GM19023 (cell line): ENCODE results near the gene TRAK2.
"Not testable (repeated sequence)": the region's sequence is repeated elsewhere in the genome, so short reads cannot be mapped to it uniquely, and the experiment has no call there.

Source experiments
- ATAC-seq: cut with Tn5 transposase; IDR thresholded peaks from one replicate; pipeline ENCODE4 v1.9.1; 2021; ENCODE audit warnings: mild to moderate bottlenecking, moderate library complexity; ENCODE audit not compliant: unreplicated experiment

The TRAK2 gene

DNA sequence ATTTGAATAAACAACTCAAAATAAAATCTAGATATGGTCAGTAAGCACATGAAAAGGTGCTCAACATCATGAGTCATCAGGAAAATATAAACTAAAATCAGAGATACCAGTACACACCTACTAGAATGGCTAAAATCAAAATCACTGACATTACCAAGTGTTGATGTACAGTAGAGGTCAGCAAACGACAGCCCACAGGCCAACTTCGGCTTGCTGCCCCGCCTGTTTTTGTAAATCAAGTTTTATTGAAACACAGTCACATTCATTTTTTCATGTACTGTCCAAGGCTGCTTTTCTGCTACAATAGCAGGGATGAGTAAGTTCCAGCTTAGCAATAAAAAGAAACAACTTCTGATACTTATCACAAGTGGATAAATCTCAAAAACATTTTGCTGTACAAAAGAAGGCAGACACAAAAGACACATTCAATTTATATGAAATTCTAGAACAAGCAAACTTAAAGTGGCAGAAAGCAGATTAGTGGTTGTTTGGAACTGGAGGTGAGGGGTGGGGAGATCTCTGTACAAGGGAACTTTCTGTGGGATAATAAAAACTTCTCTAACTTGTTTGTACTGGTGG lies 32.1 kb downstream of the TRAK2 start:
- no peak for ATAC-seq

- no peak for ATAC-seq
These were observed 36.1 kb downstream of the TRAK2 start for GRCh38 chr2:201415149-201415548.

- no peak for ATAC-seq
These were observed 36.9 kb downstream of the TRAK2 start for GRCh38 chr2:201414099-201415023.

- ATAC-seq: no peak
These were observed 37.7 kb downstream of the TRAK2 start for GRCh38 chr2:201413552-201413951.

GRCh38 chr2:201413143-201413542 lies 38.1 kb downstream of the TRAK2 start:
- ATAC-seq: no peak

DNA sequence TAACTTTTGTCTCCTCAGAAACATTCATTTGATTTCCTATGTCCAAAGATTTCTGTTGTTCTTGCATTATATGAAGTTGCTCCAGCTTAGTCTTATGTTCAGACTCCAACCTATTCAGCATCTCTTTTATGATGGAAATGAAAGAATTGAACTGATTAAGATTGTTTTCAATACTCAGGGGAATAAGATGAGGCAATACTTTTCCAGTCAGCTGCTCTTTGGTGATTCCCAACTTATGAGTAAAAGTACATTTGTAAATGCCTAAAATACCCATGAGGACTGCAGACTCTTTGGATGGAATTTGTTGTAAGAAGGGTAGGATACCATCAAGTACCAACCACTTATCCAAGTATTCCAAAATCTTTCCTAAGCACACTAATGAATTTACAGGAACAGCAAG lies 39.8 kb downstream of the TRAK2 start:
- ATAC-seq: no peak

DNA sequence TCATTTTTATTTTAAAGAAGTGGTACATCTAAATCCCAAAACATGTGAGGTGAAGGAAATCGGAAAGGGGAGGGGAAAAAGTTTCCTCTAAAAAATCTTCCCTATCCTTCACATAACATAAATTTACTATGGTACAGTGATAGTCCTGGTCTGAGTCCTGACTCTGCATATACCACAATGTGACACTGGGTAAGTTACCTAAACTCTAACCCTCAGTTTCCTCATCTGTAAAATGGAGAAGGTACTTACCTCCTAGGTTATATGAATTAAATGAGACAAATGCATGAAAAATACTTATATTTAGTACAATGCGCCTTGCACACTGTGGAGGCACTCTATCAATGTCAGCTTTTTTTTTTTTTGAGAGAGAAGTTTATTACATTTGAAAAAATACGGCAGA lies 42.3 kb downstream of the TRAK2 start:
- no peak for ATAC-seq

- no peak for ATAC-seq
These were observed 44.0 kb downstream of the TRAK2 start for GRCh38 chr2:201407265-201407664.

DNA sequence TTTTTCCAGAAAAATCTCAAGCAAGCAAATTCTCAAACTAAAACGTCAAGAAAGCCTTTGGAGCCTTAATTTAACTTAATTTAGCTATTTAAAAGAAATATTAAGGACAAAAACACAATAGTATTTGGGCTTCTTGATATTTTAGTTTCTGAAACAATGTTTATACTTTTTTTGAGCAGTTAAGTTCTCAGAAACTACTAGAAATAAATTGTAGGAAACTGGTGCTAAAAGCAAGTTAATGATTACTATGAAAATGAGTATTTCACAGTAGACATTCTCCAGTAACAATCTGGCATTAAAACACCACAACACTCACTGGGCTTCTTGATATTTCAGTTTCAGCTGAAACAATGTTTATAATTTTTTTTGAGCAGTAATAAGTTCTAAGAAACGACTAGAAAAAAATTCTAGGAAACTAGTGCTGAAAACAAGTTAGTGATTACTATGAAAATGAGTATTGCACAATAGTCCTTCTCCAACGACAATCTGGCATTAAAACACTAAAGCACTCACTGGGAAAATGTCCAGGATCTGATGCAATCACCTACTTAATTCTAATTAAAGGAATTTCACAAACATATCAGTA lies 45.1 kb downstream of the TRAK2 start:
- ATAC-seq: no peak

GRCh38 chr2:201404699-201405280 lies 46.5 kb downstream of the TRAK2 start:
- ATAC-seq: no peak

GRCh38 chr2:201403880-201404279 lies 47.4 kb downstream of the TRAK2 start:
- no peak for ATAC-seq

DNA sequence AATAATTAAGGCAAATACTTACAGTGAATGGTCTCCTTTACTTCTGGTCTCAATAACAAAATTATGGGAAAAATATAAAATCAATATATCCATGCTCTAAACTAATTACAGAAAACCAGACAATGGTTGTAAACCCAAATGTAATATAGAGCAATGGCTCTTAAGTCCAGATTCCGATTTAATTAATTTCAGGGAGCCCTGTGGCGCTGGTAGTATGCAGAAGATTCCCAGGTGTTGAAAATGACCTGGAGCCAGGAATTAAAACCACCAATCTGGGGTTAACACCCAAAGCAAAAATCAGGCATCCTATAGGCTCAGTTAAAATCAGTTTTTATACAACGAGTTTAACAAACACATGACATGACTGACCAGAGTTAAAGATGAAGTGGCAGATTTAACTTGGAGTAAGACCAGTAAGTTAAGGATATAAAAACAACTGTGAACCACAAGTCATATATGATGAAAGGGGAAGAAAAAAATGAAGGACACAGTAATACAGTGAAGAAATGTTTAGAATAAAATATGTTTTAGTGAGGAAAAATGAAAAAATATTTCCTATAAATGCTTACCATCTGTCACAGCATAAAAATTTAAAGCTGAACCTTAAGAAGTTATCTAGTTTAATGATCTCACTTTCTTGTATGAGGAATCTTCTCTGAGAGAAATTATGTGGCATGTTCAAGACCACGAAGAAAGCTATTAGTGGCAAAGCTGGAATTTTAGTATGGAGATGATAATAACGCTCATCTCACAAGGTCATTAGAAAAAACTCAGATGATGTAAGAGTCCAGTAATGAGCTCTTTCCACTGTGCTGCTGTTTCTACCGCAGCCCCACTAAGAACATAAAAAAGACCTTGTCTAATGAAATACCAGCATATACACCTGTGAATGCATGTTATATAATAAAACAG lies 48.4 kb downstream of the TRAK2 start:
- ATAC-seq: no peak

DNA sequence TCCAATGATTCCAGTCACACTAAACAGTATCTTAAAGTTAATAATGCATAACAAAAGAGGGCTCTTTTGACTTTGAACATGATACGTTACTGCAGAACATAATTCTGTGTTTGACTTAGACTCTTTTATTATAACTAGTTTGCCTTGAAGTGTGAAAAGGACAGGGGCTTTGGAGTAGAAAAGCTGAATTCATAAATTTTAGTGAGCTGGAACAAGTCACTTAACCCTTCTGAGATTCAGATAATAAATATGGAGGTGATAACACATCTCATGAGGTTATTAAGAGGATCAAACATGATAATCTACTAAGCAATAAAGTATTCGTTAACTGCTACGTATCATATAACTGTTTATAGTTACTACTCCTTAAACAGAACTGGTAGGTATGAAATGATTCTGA lies 49.4 kb downstream of the TRAK2 start:
- ATAC-seq: no peak

DNA sequence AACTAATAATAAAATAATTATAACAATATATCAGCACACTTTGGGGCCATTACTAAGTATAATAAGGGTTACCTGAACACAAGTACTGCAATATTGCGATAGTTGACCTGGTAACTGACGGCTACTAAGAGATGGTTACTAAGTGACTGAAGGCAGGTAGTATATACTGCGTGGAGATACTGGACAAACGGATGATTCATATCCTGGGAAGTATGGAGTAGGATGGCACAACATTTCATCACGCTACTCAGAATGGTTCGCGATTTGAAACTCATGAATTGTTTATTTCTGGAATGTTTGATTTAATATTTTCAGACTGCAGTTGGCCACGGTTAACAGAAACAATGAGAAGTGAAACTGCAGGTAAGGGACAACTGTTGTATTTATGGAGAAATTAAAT lies 54.7 kb downstream of the TRAK2 start:
- ATAC-seq: no peak

DNA sequence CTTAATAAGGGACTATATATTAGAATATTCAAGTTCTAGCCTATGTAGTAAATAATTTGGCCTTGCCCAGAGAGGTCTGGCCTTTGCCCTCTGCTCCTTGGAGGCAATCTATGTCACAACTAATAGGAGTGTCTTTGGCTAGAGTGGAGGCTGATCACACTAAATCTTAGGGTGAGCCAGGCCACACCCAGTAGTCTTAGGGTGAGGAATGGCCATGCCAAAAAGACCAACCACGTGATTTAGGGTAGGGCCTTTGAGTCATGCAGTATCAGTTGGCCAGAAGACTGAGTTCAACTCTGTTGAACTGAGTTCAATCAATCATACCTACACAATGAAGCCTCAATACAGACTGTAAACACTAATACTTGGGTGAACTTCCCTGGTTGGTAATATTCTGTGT lies 68.1 kb downstream of the TRAK2 start:
- no peak for ATAC-seq

GRCh38 chr2:201378496-201379397 lies 72.5 kb downstream of the TRAK2 start:
- no peak for ATAC-seq

GRCh38 chr2:201377218-201377617 lies 74.0 kb downstream of the TRAK2 start:
- ATAC-seq: no peak

GRCh38 chr2:201369775-201370174 lies 81.5 kb downstream of the TRAK2 start:
- no peak for ATAC-seq

DNA sequence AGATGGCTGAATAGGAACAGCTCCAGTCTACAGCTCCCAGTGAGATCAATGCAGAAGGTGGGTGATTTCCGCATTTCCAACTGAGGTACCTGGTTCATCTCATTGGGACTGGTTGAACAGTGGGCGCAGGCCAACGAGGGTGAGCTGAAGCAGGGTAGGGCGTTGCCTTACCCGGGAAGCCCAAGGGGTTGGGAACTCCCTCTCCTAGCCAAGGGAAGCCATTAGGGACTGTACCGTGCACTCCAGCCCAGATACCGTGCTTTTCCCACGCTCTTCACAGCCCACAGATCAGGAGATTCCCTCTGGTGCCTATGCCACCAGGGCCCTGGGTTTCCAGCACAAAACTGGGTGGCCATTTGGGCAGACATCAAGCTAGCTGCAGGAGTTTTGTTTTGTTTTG lies 81.9 kb downstream of the TRAK2 start:
- not testable (repeated sequence) for ATAC-seq

DNA sequence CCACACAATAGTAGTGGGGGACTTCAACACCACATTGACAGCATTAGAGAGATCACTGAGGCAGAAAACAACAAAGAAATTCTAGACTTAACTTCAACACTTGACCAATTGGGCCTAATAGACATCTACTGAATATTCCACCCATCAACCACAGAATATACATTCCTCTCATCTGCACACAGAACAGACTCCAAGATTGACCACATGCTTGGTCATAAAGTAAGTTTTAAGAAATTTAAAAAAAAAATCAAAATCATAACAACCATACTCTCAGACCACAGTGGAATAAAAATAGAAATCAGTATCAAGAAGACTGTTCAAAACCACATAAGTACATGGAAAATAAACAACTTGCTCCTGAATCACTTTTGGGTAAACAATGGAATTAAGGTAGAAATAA lies 85.1 kb downstream of the TRAK2 start:
- ATAC-seq: no peak
